CD14-positive monocyte (primary cell): Measurements from ENCODE around the gene LDLRAD4. TPM values are rescaled to one million over a fixed set of nuclear protein-coding genes. Genes with fewer than 3 reads are reported as not detected.

Experiments used
- DNase-seq, 3 donors: peaks; one replicate each; pipeline ENCODE4 v3.0.0-alpha.2; 2011 to 2022
- H2AFZ ChIP-seq: 2 replicates; pipeline ENCODE4 v1.6.0; 2012; ENCODE audit warnings: mild to moderate bottlenecking, low read depth, low read length, inconsistent platforms; ENCODE audit not compliant: insufficient read depth, poor library complexity, severe bottlenecking
- H3K27ac ChIP-seq, 2 donors: 1 replicate in 1 of 2; 2 replicates in 1 of 2; pipeline ENCODE4 v1.5.1; 2012 to 2013; ENCODE audit warnings: low read length in 2 of 2, control low read depth in 1 of 2, inconsistent platforms in 1 of 2, low read depth in 1 of 2, mild to moderate bottlenecking in 1 of 2
- H3K27me3 ChIP-seq, 2 donors: one replicate each; pipeline versions ENCODE4 v1.6.0 to v1.6.1; 2011 to 2013; ENCODE audit warnings: low read length in 2 of 2; ENCODE audit not compliant: control insufficient read depth in 2 of 2, insufficient read depth in 2 of 2
- H3K36me3 ChIP-seq, 2 donors: replicated peaks in 1 of 2; 1 replicate in 1 of 2; 2 replicates in 1 of 2; pipeline versions ENCODE4 v1.5.1 to v1.6.1; 2012 to 2013; ENCODE audit warnings: low read length in 2 of 2, control low read depth in 1 of 2, inconsistent platforms in 1 of 2, mild to moderate bottlenecking in 1 of 2; ENCODE audit not compliant: insufficient read depth in 2 of 2, control insufficient read depth in 1 of 2
- H3K4me1 ChIP-seq, 2 donors: 1 replicate in 1 of 2; 2 replicates in 1 of 2; pipeline versions ENCODE4 v1.5.1 to v1.6.1; 2012 to 2013; ENCODE audit warnings: low read length in 2 of 2, control low read depth in 1 of 2, inconsistent platforms in 1 of 2, mild to moderate bottlenecking in 1 of 2, moderate library complexity in 1 of 2; ENCODE audit not compliant: insufficient read depth in 2 of 2, control insufficient read depth in 1 of 2
- H3K4me2 ChIP-seq: replicated peaks from 2 replicates; pipeline ENCODE3; 2012; ENCODE audit warnings: low read length, moderate library complexity, mild to moderate bottlenecking; ENCODE audit not compliant: poor library complexity, severe bottlenecking; ENCODE audit errors: extremely low read depth
- H3K4me3 ChIP-seq, 3 experiments: fragments of 200-600 bp in 1 of 3; sonication (generic) in 1 of 3; replicated peaks in 1 of 3; 1 replicate in 2 of 3; 2 replicates in 1 of 3; pipeline ENCODE4 v1.5.1; 2011 to 2013; ENCODE audit warnings: low read length in 3 of 3, mild to moderate bottlenecking in 3 of 3, control low read depth in 2 of 3, low read depth in 2 of 3, inconsistent platforms in 1 of 3, moderate library complexity in 1 of 3
- H3K79me2 ChIP-seq: 2 replicates; pipeline ENCODE4 v1.6.0; 2012; ENCODE audit warnings: mild to moderate bottlenecking, control low read depth, inconsistent platforms, low read length, moderate library complexity; ENCODE audit not compliant: insufficient read depth
- H3K9ac ChIP-seq: 2 replicates; pipeline ENCODE4 v1.6.0; 2017; ENCODE audit warnings: low read length, mild to moderate bottlenecking; ENCODE audit not compliant: insufficient read depth, poor library complexity, severe bottlenecking
- H3K9me3 ChIP-seq, 2 donors: replicated peaks in 1 of 2; 1 replicate in 1 of 2; 2 replicates in 1 of 2; pipeline versions ENCODE4 v1.5.1 to v1.6.1; 2012 to 2013; ENCODE audit warnings: low read length in 2 of 2, control low read depth in 1 of 2; ENCODE audit not compliant: control insufficient read depth in 1 of 2, insufficient read depth in 1 of 2
- H4K20me1 ChIP-seq: 2 replicates; pipeline ENCODE4 v1.6.0; 2012; ENCODE audit warnings: mild to moderate bottlenecking, low read length, control low read depth, moderate library complexity; ENCODE audit not compliant: insufficient read depth
- H3K27ac Mint-ChIP-seq, 7 donors: one replicate each; pipeline ENCODE4 v1.8.0; 2020; ENCODE audit warnings: mild to moderate bottlenecking in 7 of 7, mixed read lengths in 7 of 7, moderate library complexity in 6 of 7, inconsistent platforms in 2 of 7
- H3K27me3 Mint-ChIP-seq, 3 donors: one replicate each; pipeline ENCODE4 v1.8.0; 2021 to 2022; ENCODE audit warnings: low read depth in 3 of 3, mild to moderate bottlenecking in 3 of 3, mixed read lengths in 3 of 3, moderate library complexity in 3 of 3, inconsistent platforms in 1 of 3
- H3K36me3 Mint-ChIP-seq, 2 donors: one replicate each; pipeline ENCODE4 v1.8.0; 2020; ENCODE audit warnings: mixed read lengths in 2 of 2, inconsistent platforms in 1 of 2, mild to moderate bottlenecking in 1 of 2
- H3K4me1 Mint-ChIP-seq: one replicate; pipeline ENCODE4 v1.8.0; 2020; ENCODE audit warnings: mild to moderate bottlenecking, mixed read lengths
- H3K4me3 Mint-ChIP-seq, 2 donors: one replicate each; pipeline ENCODE4 v1.8.0; 2020; ENCODE audit warnings: mild to moderate bottlenecking in 2 of 2, mixed read lengths in 2 of 2, moderate library complexity in 1 of 2
- H3K9me3 Mint-ChIP-seq, 7 donors: one replicate each; pipeline ENCODE4 v1.8.0; 2020 to 2022; ENCODE audit warnings: mixed read lengths in 7 of 7, mild to moderate bottlenecking in 6 of 7, moderate library complexity in 6 of 7, inconsistent platforms in 2 of 7
- WGBS: methylation state at CpG from one replicate; pipeline ENCODE4 v1.1.5; 2013; ENCODE audit warnings: missing lambda C conversion rate; ENCODE audit not compliant: insufficient coverage; 5-methylcytosine and 5-hydroxymethylcytosine counted together
- intact Hi-C, 2 donors: fragments of 100-400 bp; cut with micrococcal nuclease; formaldehyde crosslinking; loops; one replicate each; pipeline versions ENCODE4 v1.15.0 to v1.15.1; 2023
- polyA plus RNA-seq, 3 donors: library from polyadenylated mRNA; depleted of rRNA in 1 of 3; unstranded in 2 of 3; stranded (reverse) in 1 of 3; fragments of 300-500 nt in 2 of 3; fragments of >200 nt in 1 of 3; fragmentation: Illumina TruSeq in 2 of 3; gene quantifications; 1 replicate in 2 of 3; 2 replicates in 1 of 3; pipeline ENCODE4 v1.2.3, GENCODE V29; 2012 to 2021
- TF ChIP-seq, protein P1 (sequence below): fragments of 200-600 bp; IDR thresholded peaks from one replicate; pipeline ENCODE4 v1.8.0; 2022; ENCODE audit warnings: antibody characterized with exemption, mild to moderate bottlenecking

LDLRAD4 gene
- polyA plus RNA-seq, 3 donors: 13.5 to 15.4 (median 13.8) TPM

DNA sequence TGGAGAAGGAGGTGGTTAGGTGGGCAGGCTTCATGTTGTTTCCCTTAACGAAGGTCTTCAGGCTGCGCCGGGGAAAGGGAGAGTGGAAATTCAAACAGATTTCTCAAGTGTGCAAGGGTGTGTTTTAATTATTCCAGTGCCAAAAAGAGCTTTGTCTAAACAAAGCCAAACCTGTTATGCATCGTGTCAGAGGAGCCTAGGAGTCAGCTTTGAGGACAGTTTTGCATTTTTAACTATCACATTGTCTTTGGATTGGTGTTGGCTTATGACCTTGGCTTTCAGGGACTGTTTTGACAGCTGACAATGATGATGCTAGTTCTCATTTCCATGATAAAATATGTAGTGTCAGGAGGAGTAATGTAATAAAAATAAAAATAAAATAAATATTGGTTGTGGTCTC lies 144.8 kb downstream of the LDLRAD4 start:
- TF ChIP-seq, protein P1, sequence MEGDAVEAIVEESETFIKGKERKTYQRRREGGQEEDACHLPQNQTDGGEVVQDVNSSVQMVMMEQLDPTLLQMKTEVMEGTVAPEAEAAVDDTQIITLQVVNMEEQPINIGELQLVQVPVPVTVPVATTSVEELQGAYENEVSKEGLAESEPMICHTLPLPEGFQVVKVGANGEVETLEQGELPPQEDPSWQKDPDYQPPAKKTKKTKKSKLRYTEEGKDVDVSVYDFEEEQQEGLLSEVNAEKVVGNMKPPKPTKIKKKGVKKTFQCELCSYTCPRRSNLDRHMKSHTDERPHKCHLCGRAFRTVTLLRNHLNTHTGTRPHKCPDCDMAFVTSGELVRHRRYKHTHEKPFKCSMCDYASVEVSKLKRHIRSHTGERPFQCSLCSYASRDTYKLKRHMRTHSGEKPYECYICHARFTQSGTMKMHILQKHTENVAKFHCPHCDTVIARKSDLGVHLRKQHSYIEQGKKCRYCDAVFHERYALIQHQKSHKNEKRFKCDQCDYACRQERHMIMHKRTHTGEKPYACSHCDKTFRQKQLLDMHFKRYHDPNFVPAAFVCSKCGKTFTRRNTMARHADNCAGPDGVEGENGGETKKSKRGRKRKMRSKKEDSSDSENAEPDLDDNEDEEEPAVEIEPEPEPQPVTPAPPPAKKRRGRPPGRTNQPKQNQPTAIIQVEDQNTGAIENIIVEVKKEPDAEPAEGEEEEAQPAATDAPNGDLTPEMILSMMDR: no peak
- peaks cover 0 to 5% (median 0%) of the 10 kb centered on the region in 7 donors for H3K9me3 Mint-ChIP-seq
- H3K36me3 ChIP-seq: no peaks in the 10 kb centered on the region
- H2AFZ ChIP-seq: no peak overlapping the region
- no peak overlapping the region for H3K4me3 ChIP-seq
- H3K27me3 ChIP-seq: no peaks in the 10 kb centered on the region
- DNase-seq: no peak
- peaks cover 63% of the 10 kb centered on the region for H3K4me1 Mint-ChIP-seq
- no peak overlapping the region for H3K4me2 ChIP-seq
- H3K4me1 ChIP-seq: peaks cover 42 to 47% of the 10 kb centered on the region in 2 donors
- H3K36me3 Mint-ChIP-seq: no peaks in the 10 kb centered on the region
- no peaks in the 10 kb centered on the region for H3K9me3 ChIP-seq
- peaks cover 1 to 7% (median 2%) of the 10 kb centered on the region in 3 donors for H3K27me3 Mint-ChIP-seq
- H4K20me1 ChIP-seq: peaks cover 16% of the 10 kb centered on the region
- no peak overlapping the region for H3K27ac ChIP-seq
- H3K4me3 Mint-ChIP-seq: no peak overlapping the region
- H3K9ac ChIP-seq: no peak overlapping the region
- H3K79me2 ChIP-seq: no peaks in the 10 kb centered on the region
- intact Hi-C loops: no loop called here
- WGBS: 71% methylated on average over 3 of the region's 4 CpGs
- H3K27ac Mint-ChIP-seq: peak overlapping the region in 3 of 7 donors; percentile 2 to 83 (median 69)

DNA sequence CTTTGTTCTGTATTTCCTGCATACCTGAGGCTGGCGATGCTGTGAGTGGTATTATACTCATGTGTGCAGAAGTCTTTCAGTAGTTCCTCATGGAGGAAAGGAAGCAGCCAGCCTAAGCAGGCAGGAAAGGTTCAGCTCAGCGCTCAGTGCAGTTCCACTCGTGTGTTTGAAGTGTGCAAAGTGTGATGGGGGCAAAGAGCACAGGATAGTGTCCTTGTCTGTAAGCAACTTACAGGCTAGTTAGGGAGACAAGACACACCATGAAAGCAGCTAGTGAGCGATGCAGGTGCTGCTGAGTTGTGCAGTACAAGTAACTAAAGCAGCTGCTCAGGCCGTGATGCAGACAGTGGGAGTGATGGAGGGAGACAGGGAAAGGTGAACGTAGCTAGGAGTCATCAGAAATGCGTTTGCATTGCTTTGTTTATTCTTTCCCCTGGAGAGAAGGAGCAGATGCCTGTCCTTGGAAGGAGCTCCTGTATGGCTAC lies 146.2 kb downstream of the LDLRAD4 start:
- intact Hi-C loops: no loop called here
- peaks cover 58% of the 10 kb centered on the region for H3K4me1 Mint-ChIP-seq
- Histone ChIP-seq H3K36me3 (no peaks in the 10 kb centered on the region), H3K9me3 (no peaks in the 10 kb centered on the region), H3K4me3 (no peak overlapping the region), H3K27me3 (no peaks in the 10 kb centered on the region), H3K9ac (no peak overlapping the region), H3K79me2 (no peaks in the 10 kb centered on the region), H2AFZ (no peak overlapping the region), H3K27ac (no peak overlapping the region), H3K4me2 (no peak overlapping the region), H3K4me1 (peaks cover 31 to 42% of the 10 kb centered on the region in 2 donors), H4K20me1 (peaks cover 27% of the 10 kb centered on the region)
- no peak overlapping the region for H3K4me3 Mint-ChIP-seq
- peaks cover 2 to 7% (median 3%) of the 10 kb centered on the region in 3 donors for H3K27me3 Mint-ChIP-seq
- H3K36me3 Mint-ChIP-seq: no peaks in the 10 kb centered on the region
- H3K9me3 Mint-ChIP-seq: peaks cover 0 to 5% (median 0%) of the 10 kb centered on the region in 7 donors
- WGBS: 71% methylated on average over 6 of the region's 7 CpGs
- peak overlapping the region in 1 of 7 donors; percentile 34 for H3K27ac Mint-ChIP-seq
- no peak for DNase-seq
- TF ChIP-seq, protein P1: no peak
